ENCODE data around the gene ATP6V0A1.
A peak's percentile ranks its signal among the peaks of the same experiment; 100 is the strongest.

GRCh38 chr17:42438600-42439567 lies 19.8 kb upstream of the ATP6V0A1 start:
- TF ChIP-seq CTCF (IDR thresholded peaks at IDR 0.05) (peak in 4 of 6 experiments; percentile 28 to 49 (median 41)), POLR2A (IDR thresholded peaks at IDR 0.05) (no peak)
